IMR-90 (cell line): ENCODE measurements around the gene GTF3C1. TPM values are rescaled to one million over a fixed set of nuclear protein-coding genes. Genes with fewer than 3 reads are reported as not detected.

Source experiments
- ATAC-seq: fragments of 200-7000 bp; cut with Tn5 transposase; 2 replicates; pipeline ENCODE4 v1.9.1; 2020; ENCODE audit warnings: low read depth, mild to moderate bottlenecking, moderate library complexity
- BruUV-seq: library from RNA; stranded (reverse); fragments of 400-500 nt; replicated peaks from 2 replicates; lab custom pipeline; 2021; lab: Mats Ljungman, UMichigan
- CTCF ChIA-PET: fragments of 300-600 bp; formaldehyde crosslinking; extraction: SDS; loops from one replicate; lab custom pipeline; 2021; ENCODE audit warnings: antibody characterized with exemption; lab: Yijun Ruan, JAX
- POLR2A ChIA-PET: fragments of 300-600 bp; sonication (Branson Sonifier 250); formaldehyde crosslinking; loops from one replicate; lab custom pipeline; 2022; ENCODE audit warnings: antibody characterized with exemption; ENCODE audit not compliant: unreplicated experiment; lab: Charles Lee
- DNase-seq: peaks from one replicate; pipeline ENCODE4 v3.0.0; 2013
- H2AFZ ChIP-seq: replicated peaks from 2 replicates; pipeline ENCODE3; 2013; ENCODE audit warnings: low read length, mild to moderate bottlenecking; ENCODE audit not compliant: poor library complexity
- H2AK5ac ChIP-seq: 2 replicates; pipeline ENCODE4 v1.6.1; 2013; ENCODE audit warnings: low read depth, low read length, inconsistent platforms
- H2AK9ac ChIP-seq: replicated peaks from 2 replicates; pipeline ENCODE3; 2013; ENCODE audit warnings: mild to moderate bottlenecking, low read depth, low read length, moderate library complexity; ENCODE audit not compliant: poor library complexity
- H2BK120ac ChIP-seq: 2 replicates; pipeline ENCODE4 v1.6.1; 2013; ENCODE audit warnings: low read depth, low read length, inconsistent platforms
- H2BK15ac ChIP-seq: 3 replicates; pipeline ENCODE4 v1.6.1; 2013; ENCODE audit warnings: low read depth, low read length, inconsistent platforms
- H2BK20ac ChIP-seq: 2 replicates; pipeline ENCODE4 v1.6.1; 2013; ENCODE audit warnings: low read depth, mild to moderate bottlenecking, inconsistent platforms, low read length, moderate library complexity
- H2BK5ac ChIP-seq: 2 replicates; pipeline ENCODE4 v1.6.1; 2013; ENCODE audit warnings: mild to moderate bottlenecking, low read depth, low read length, inconsistent platforms; ENCODE audit not compliant: poor library complexity, severe bottlenecking
- H3K14ac ChIP-seq: replicated peaks from 2 replicates; pipeline ENCODE4 v1.6.1; 2013; ENCODE audit warnings: low read depth, low read length, inconsistent platforms
- H3K18ac ChIP-seq: 2 replicates; pipeline ENCODE4 v1.6.1; 2013; ENCODE audit warnings: low read depth, low read length, control low read depth
- H3K23ac ChIP-seq: 2 replicates; pipeline ENCODE4 v1.6.1; 2013; ENCODE audit warnings: low read depth, low read length, inconsistent platforms
- H3K27ac ChIP-seq: 2 replicates; pipeline ENCODE4 v1.5.1; 2013; ENCODE audit warnings: mild to moderate bottlenecking, control low read depth, low read length; ENCODE audit not compliant: insufficient read depth
- H3K27me3 ChIP-seq: 2 replicates; pipeline ENCODE4 v1.6.1; 2013; ENCODE audit warnings: low read length; ENCODE audit not compliant: control insufficient read depth, insufficient read depth
- H3K36me3 ChIP-seq: 2 replicates; pipeline ENCODE4 v1.6.1; 2013; ENCODE audit warnings: low read length, mixed read lengths; ENCODE audit not compliant: control insufficient read depth, insufficient read depth
- H3K4ac ChIP-seq: 2 replicates; pipeline ENCODE4 v1.6.1; 2013; ENCODE audit warnings: low read depth, low read length, inconsistent platforms
- H3K4me1 ChIP-seq: 2 replicates; pipeline ENCODE4 v1.6.1; 2013; ENCODE audit warnings: low read length, mixed read lengths; ENCODE audit not compliant: control insufficient read depth, insufficient read depth
- H3K4me2 ChIP-seq: 2 replicates; pipeline ENCODE4 v1.6.1; 2013; ENCODE audit warnings: low read depth, mild to moderate bottlenecking, control low read depth, low read length, moderate library complexity
- H3K4me3 ChIP-seq: 2 replicates; pipeline ENCODE4 v1.5.1; 2013; ENCODE audit warnings: low read depth, mild to moderate bottlenecking, control low read depth, low read length, moderate library complexity; ENCODE audit not compliant: insufficient read depth
- H3K56ac ChIP-seq: 2 replicates; pipeline ENCODE4 v1.6.1; 2013; ENCODE audit warnings: low read length, inconsistent platforms; ENCODE audit not compliant: insufficient read depth; ENCODE audit errors: extremely low read depth
- H3K79me1 ChIP-seq, 2 experiments: 2 replicates each; pipeline ENCODE4 v1.6.1; 2013; ENCODE audit warnings: low read length in 2 of 2, inconsistent platforms in 1 of 2, low read depth in 1 of 2
- H3K9ac ChIP-seq: 2 replicates; pipeline ENCODE4 v1.6.1; 2013; ENCODE audit warnings: low read depth, low read length, control low read depth
- H3K9me1 ChIP-seq: 2 replicates; pipeline ENCODE4 v1.6.1; 2013; ENCODE audit warnings: low read length, inconsistent platforms; ENCODE audit not compliant: insufficient read depth
- H3K9me3 ChIP-seq: 2 replicates; pipeline ENCODE4 v1.6.1; 2013; ENCODE audit warnings: low read length; ENCODE audit not compliant: control insufficient read depth, insufficient read depth
- H4K20me1 ChIP-seq: 2 replicates; pipeline ENCODE4 v1.6.1; 2013; ENCODE audit warnings: low read length, inconsistent platforms; ENCODE audit not compliant: insufficient read depth
- H4K5ac ChIP-seq: 2 replicates; pipeline ENCODE4 v1.6.1; 2013; ENCODE audit warnings: mild to moderate bottlenecking, low read depth, low read length, control low read depth
- H4K8ac ChIP-seq, 2 experiments: 2 replicates each; pipeline ENCODE4 v1.6.1; 2013; ENCODE audit warnings: low read depth in 2 of 2, low read length in 2 of 2, control low read depth in 1 of 2, inconsistent platforms in 1 of 2
- H4K91ac ChIP-seq: 2 replicates; pipeline ENCODE4 v1.6.1; 2013; ENCODE audit warnings: low read depth, low read length, inconsistent platforms; ENCODE audit not compliant: insufficient read depth
- BHLHE40 ChIP-seq: fragments of 150-350 bp; IDR thresholded peaks from 2 replicates; pipeline ENCODE4 v1.6.1; 2016; ENCODE audit warnings: mild to moderate bottlenecking, low read depth, low read length
- CEBPB ChIP-seq: IDR thresholded peaks from 2 replicates; pipeline ENCODE4 v1.6.1; 2012; ENCODE audit warnings: low read depth, low read length, improper control_type of control experiment
- CHD1 ChIP-seq: IDR thresholded peaks from 2 replicates; pipeline ENCODE4 v1.6.1; 2012; ENCODE audit warnings: low read depth, low read length, improper control_type of control experiment
- CTCF ChIP-seq: conservative IDR thresholded peaks from 2 replicates; pipeline ENCODE4 v1.5.1; 2012; ENCODE audit warnings: mild to moderate bottlenecking, low read depth, low read length, improper control_type of control experiment
- ELK1 ChIP-seq: fragments of 150-350 bp; IDR thresholded peaks from 2 replicates; pipeline ENCODE4 v1.6.1; 2016; ENCODE audit warnings: low read depth, mild to moderate bottlenecking, low read length, moderate library complexity, borderline replicate concordance
- FOS ChIP-seq: fragments of 150-350 bp; IDR thresholded peaks from 2 replicates; pipeline ENCODE4 v1.6.1; 2016; ENCODE audit warnings: low read depth, low read length
- MAFK ChIP-seq: IDR thresholded peaks from 2 replicates; pipeline ENCODE4 v1.6.1; 2012; ENCODE audit warnings: low read depth, low read length, improper control_type of control experiment
- MAZ ChIP-seq: IDR thresholded peaks from 2 replicates; pipeline ENCODE4 v1.6.1; 2012; ENCODE audit warnings: low read depth, mild to moderate bottlenecking, low read length, improper control_type of control experiment, moderate library complexity, borderline replicate concordance
- MXI1 ChIP-seq: IDR thresholded peaks from 2 replicates; pipeline ENCODE4 v1.6.1; 2012; ENCODE audit warnings: low read depth, mild to moderate bottlenecking, low read length, moderate library complexity, borderline replicate concordance
- NFE2L2 ChIP-seq: fragments of 150-350 bp; IDR thresholded peaks from 2 replicates; pipeline ENCODE4 v1.6.1; 2016; ENCODE audit warnings: low read depth, mild to moderate bottlenecking, low read length
- POLR2A ChIP-seq: IDR thresholded peaks from 2 replicates; pipeline ENCODE4 v1.6.1; 2012; ENCODE audit warnings: mild to moderate bottlenecking, low read depth, low read length
- RAD21 ChIP-seq: IDR thresholded peaks from 2 replicates; pipeline ENCODE4 v1.6.1; 2012; ENCODE audit warnings: low read length, improper control_type of control experiment
- RCOR1 ChIP-seq: IDR thresholded peaks from 2 replicates; pipeline ENCODE4 v1.6.1; 2012; ENCODE audit warnings: mild to moderate bottlenecking, low read length, improper control_type of control experiment; ENCODE audit not compliant: insufficient replicate concordance
- RFX5 ChIP-seq: IDR thresholded peaks from 2 replicates; pipeline ENCODE4 v1.8.0; 2012; ENCODE audit warnings: low read depth, mild to moderate bottlenecking, low read length, moderate library complexity
- SMC3 ChIP-seq: fragments of 150-350 bp; IDR thresholded peaks from 2 replicates; pipeline ENCODE4 v1.6.1; 2016; ENCODE audit warnings: low read depth, mild to moderate bottlenecking, antibody characterized with exemption, low read length, moderate library complexity
- USF2 ChIP-seq: fragments of 150-350 bp; IDR thresholded peaks from 2 replicates; pipeline ENCODE4 v1.6.1; 2017; ENCODE audit warnings: mild to moderate bottlenecking, antibody characterized with exemption, low read length, low read depth
- WGBS, 2 experiments: methylation state at CpG; one replicate each; pipeline versions ENCODE4 v1.1.5 to v1.1.7; 2013; ENCODE audit warnings: missing lambda C conversion rate in 2 of 2; ENCODE audit not compliant: insufficient read length in 1 of 2; ENCODE audit errors: extremely low coverage in 2 of 2; 5-methylcytosine and 5-hydroxymethylcytosine counted together
- dilution Hi-C: fragments of 300-500 bp; cut with HindIII; formaldehyde crosslinking; loops from one replicate; pipeline ENCODE4 v1.14.3; 2018; ENCODE audit warnings: low sequenced_read_pairs; ENCODE audit not compliant: unreplicated experiment
- in situ Hi-C: fragments of 300-500 bp; cut with MboI; formaldehyde crosslinking; loops from 3 replicates; pipeline ENCODE4 v1.14.3; 2019; ENCODE audit warnings: low sequenced_read_pairs, inconsistent platforms, mixed read lengths
- intact Hi-C: fragments of 100-400 bp; cut with micrococcal nuclease; formaldehyde crosslinking; loops from 2 replicates; pipeline ENCODE4 v1.10.0; 2022
- polyA plus RNA-seq, 3 experiments: library from polyadenylated mRNA; depleted of rRNA; stranded (reverse); fragments of >200 nt; gene quantifications; 2 replicates each; pipeline ENCODE4 v1.2.3, GENCODE V29; 2012; ENCODE audit warnings: low replicate concordance in 1 of 3
- total RNA-seq: library from RNA; depleted of rRNA; stranded (reverse); fragments of >200 nt; gene quantifications from 2 replicates; pipeline ENCODE4 v1.2.3, GENCODE V29; 2012

The GTF3C1 gene
- total and polyA plus RNA-seq, 2 of the 4 experiments (the other 2 are of a cell fraction), result 50.8 to 68.1 TPM

GRCh38 chr16:27429981-27430441 is 119.7 kb downstream of the GTF3C1 start:
- Histone ChIP-seq H3K9ac (no peak overlapping the region), H3K4me1 (peaks cover 8% of the 10 kb centered on the region), H3K4me2 (no peak overlapping the region), H4K91ac (no peak overlapping the region), H4K5ac (no peak overlapping the region), H3K14ac (no peak overlapping the region), H3K4ac (no peak overlapping the region), H3K27ac (no peak overlapping the region), H3K23ac (no peak overlapping the region), H4K20me1 (no peaks in the 10 kb centered on the region), H2BK120ac (no peak overlapping the region), H2AFZ (no peak overlapping the region), H2BK5ac (no peak overlapping the region), H2AK9ac (no peak overlapping the region), H3K9me3 (no peaks in the 10 kb centered on the region), H3K36me3 (no peaks in the 10 kb centered on the region), H2AK5ac (no peak overlapping the region), H2BK20ac (no peak overlapping the region), H3K9me1 (peaks cover 7% of the 10 kb centered on the region), H2BK15ac (no peak overlapping the region), H3K27me3 (no peaks in the 10 kb centered on the region), H3K79me1 (no peaks in the 10 kb centered on the region; a peak in 1 of 4 replicates), H3K56ac (no peak overlapping the region), H3K18ac (no peak overlapping the region), H4K8ac (no peak overlapping the region), H3K4me3 (no peak overlapping the region)
- in situ Hi-C loops, result no loop called here
- POLR2A ChIA-PET, result no interaction called here
- dilution Hi-C loops, result no loop called here
- CTCF ChIA-PET, result no interaction called here
- WGBS, 2 experiments, result 100% methylated on average over 2 of the region's 16 CpGs; no CpG with 5 or more reads in 1 of the 2 experiments
- ATAC-seq, result no peak
- DNase-seq, result no peak
- TF ChIP-seq MAFK (no peak), BHLHE40 (no peak), RAD21 (no peak), MAZ (no peak), USF2 (no peak), ELK1 (no peak), CTCF (no peak), POLR2A (no peak), RCOR1 (no peak), NFE2L2 (no peak), FOS (no peak), RFX5 (no peak), SMC3 (no peak), CHD1 (no peak), CEBPB (no peak), MXI1 (no peak)
- intact Hi-C loops, result no loop called here
- no TSS peak for BruUV-seq
